ENCODE data around the gene NODAL.

NODAL gene

GRCh38 chr10:70462349-70462984, 21.0 kb upstream of the NODAL start:
- peak; percentile 87 for DNase-seq

GRCh38 chr10:70461397-70462348, 20.2 kb upstream of the NODAL start:
- peak; percentile 35 for DNase-seq

GRCh38 chr10:70459774-70460490, 18.5 kb upstream of the NODAL start:
- no peak for DNase-seq

- no peak for DNase-seq
Measured at GRCh38 chr10:70459061-70459773, 17.7 kb upstream of the NODAL start.

GRCh38 chr10:70458329-70459060, 17.0 kb upstream of the NODAL start:
- no peak for DNase-seq

GRCh38 chr10:70457759-70458305, 16.4 kb upstream of the NODAL start:
- no peak for DNase-seq

GRCh38 chr10:70456164-70456563, 14.7 kb upstream of the NODAL start:
- no peak for DNase-seq

- no peak for DNase-seq
Measured at GRCh38 chr10:70455213-70455630, 13.7 kb upstream of the NODAL start.

GRCh38 chr10:70448236-70448635, 6.8 kb upstream of the NODAL start:
- DNase-seq = no peak

- no peak for DNase-seq
Measured at GRCh38 chr10:70445718-70446657, 4.5 kb upstream of the NODAL start.

GRCh38 chr10:70444744-70445143, 3.3 kb upstream of the NODAL start:
- no peak for DNase-seq

GRCh38 chr10:70442332-70442988, 979 bp upstream of the NODAL start:
- no peak for DNase-seq

GRCh38 chr10:70441895-70442309, 421 bp upstream of the NODAL start:
- DNase-seq = no peak

- peak; percentile 2 for DNase-seq
Measured at GRCh38 chr10:70440296-70441160, 953 bp downstream of the NODAL start.

GRCh38 chr10:70437721-70438120, 3.8 kb downstream of the NODAL start:
- no peak for DNase-seq

GRCh38 chr10:70435241-70436085, 6.0 kb downstream of the NODAL start:
- DNase-seq = no peak

GRCh38 chr10:70433581-70434280, 7.8 kb downstream of the NODAL start:
- no peak for DNase-seq
